Measurements from ENCODE around the gene SCUBE3.

Gene SCUBE3
- total RNA-seq = 0 to 0.24 reads per million in 2 donors

DNA sequence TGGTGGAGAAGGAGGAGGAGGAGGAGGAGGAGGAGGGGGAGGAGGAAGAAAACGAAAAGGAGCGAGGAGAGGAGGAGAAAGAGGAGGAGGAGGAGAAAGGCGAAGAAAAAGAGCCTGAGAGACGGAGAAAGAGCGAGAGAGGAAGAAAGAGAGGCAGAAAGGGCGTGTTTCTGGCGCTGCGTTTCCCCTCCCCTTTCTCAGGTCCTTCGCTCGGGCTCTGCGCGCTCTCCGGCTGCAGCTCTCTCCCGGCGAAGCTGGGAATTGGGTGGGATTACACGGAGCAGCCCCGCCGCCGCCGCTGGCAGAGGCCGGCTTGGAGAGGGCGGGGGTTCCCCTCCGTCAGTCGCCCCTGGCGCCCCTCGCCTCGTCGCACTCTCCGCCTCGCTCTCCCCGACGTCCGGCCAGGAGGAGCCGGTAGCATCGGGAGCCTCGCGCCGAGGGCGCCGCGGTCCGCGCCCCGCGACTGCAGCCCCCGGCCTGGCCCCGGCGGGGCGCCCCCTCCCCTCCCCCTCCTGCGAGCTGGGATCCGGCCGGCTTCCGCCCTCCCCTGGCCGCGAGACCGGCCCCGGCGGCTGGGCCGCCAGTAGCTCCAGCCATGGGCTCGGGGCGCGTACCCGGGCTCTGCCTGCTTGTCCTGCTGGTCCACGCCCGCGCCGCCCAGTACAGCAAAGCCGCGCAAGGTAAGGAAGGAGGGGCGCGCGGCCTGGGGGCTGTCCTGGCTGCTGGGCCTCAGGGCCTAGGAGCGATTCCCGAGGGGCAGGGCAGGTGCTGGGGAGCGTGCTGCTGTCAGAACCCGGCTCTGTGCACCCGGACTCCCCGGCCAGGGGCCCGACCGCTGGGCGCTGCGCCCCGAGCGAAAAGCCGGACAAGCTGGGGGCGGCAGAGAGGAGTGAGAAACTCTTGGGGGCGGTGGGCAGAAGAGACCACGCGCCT lies at the start of gene SCUBE3:
SCUBE3 (plus strand) TSS at position 133 of the 933 bp plus-strand sequence; CDS start at position 596, 463 bp downstream.
- DNase-seq = no peak

DNA sequence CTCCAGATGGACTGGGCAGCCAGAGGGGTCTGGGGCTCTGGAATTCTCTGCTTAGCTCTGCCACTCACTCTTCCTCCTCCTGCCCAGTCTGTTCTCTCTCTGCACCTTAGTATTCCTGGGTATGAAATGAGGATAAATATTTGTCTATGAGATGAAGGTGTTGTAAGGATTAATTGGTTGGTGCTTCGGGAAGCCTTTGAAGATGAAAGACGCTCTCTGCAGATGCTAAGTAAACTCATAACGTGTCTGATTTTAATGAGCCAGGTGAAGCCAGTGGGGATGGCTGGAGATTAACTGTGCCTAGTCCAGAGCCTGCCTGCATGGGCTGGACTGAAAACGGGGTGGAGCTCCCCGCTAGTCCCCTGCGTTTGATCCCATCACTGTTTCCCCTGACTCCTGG lies 49.5 kb upstream of the SCUBE3 start:
- DNase-seq = no peak

DNA sequence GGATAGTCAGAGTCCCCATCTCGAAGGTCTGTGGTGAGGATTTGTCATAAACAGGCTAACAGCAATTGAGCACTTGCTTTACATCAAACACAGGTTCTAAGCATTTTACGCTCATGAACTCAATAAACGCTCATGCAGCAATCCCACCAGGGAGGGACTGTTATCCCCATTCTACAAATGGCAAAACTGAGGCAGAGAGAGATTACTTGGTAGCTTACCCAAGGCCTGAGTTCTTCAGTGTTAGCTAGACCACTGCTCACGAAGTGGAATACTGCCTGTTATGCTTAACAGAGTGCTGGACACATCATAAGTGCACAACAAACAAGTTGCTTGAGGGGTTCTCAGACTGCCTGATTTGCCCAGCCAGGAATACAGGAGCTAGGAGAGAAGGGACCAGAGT lies 48.9 kb upstream of the SCUBE3 start:
- no peak for DNase-seq

DNA sequence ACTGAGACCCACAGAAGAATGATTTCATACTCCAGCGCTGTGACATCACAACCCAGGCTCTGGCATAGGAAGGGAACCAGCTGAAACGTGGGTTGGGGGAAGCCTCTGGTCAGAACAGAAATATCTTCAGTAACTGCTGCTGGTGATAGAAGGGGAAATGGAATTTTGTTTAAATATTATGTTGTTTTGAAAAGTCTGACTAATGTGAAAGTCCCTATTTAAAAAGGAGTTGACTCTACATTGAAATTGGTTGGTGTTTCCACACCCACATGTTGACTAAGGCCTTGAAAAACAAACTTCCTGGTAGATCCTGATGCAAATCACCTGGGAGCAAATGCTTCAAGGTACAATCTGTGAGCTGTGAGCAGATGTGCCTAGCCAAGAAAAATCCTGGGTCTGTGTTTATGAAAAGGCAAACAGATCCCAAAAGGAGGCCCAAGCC lies 48.1 kb upstream of the SCUBE3 start:
- DNase-seq = no peak

DNA sequence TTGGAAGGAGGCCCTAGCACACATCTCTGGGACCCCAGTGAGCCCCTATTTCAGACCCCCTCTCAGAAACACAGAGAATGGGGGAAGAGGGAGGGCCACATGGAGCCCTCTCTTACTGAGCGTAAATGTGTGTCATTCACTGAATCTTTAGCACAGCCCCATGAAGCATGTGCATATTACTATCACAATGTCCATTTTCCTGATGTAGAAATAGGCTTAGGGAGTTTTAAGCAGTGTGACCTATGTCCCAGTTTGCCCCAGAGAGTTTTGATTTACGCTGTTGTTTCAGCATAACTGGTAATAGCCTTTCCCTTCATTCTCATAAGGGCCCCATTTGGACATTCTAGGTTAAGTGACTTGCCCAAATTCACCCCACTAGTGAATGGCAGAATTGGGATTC lies 47.6 kb upstream of the SCUBE3 start:
- DNase-seq = no peak

DNA sequence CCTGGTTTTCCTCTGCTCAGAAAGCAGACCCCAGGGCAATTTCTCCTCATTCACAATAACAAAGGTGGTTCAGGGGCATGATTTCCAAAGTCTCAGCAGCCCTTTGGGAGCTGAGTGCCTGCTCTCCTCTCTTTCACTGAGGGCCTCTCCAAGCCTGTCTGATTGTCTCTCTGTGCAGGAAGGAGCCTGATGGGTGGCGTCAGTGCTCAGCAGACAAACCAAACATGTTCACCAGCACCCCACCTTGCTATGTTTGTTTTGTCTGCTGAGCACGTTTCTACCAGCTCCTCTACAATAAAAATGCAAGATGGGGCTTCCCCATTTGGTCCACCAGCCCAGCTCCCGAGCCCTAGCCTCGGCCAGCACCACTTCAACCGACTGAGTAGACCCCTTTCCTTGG lies 47.2 kb upstream of the SCUBE3 start:
- DNase-seq = no peak

DNA sequence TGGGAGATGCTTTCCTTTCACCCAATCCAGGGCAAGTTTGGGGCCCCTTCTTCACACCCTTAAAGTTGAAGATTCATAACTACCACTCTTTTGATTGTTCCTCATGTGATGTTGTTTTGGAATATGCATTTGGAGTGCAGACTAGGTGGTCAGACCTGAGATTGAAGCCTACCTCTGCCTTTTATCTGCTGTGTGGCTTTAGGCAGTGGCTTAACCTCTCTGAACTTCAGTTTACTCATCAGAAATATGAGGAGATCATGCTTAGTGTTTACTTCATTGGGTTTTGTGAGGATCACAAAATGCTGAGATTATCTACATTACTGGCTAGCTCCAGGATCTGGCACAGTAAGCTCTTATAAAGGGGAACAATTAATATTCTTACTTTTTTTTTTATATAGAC lies 46.3 kb upstream of the SCUBE3 start:
- DNase-seq = no peak

DNA sequence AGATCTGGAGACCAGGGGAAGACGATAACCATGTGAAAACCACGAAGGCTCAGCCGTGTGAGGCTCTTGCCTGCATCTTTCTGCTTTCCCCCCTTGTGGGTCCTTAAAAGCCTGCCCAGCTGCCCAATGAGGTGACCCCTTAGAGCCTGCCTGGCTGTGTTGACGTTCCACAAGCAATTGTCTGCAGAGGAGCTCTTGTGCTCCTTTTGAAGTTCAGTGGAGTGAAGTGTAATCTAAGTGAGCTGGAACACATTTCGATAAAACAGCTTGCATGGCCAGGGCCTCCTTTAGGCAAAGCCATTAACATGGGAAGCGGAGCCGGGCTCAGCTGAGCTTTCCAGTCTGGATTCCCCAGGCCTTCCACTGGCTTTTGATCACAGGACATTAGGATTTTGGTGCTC lies 45.3 kb upstream of the SCUBE3 start:
- DNase-seq = no peak

DNA sequence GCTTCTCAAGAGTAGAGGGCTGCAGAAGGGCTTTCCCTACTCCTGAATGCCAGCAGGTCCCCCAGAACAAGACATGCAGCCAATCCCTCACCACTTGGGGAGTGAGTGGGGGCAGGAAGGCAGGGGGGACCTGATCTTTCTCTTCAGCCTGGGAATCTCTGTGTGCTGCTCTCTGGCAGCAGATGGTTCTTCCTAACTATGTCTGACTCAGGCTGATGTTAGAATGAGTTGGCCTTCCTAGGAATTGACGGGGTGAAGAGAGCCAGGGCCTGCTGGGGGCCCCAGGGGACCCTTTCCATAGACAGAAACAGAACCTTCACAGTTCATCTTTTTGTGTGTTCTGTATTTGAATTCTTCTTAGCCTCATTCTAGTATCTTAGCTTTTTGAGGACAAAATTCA lies 43.6 kb upstream of the SCUBE3 start:
- no peak for DNase-seq

DNA sequence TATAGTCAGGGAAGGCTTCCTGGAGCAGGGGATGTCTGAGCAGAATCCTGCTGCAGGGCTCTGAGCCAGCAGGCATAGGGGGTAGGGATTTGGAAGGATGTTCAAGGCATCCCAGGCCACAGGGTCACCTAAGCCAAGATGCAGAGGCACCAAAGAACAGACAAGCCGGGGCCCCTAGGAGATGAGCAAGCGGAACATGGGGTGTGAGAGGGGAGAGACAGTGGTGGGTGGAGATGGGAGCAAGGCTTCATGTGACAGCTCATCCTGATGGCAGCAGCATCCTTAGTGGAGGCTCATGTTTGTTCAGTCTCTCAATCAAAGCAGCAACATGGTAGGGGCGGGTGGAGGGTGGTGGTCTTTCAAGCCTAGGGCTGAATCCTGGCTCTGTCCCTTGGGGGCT lies 42.9 kb upstream of the SCUBE3 start:
- no peak for DNase-seq

DNA sequence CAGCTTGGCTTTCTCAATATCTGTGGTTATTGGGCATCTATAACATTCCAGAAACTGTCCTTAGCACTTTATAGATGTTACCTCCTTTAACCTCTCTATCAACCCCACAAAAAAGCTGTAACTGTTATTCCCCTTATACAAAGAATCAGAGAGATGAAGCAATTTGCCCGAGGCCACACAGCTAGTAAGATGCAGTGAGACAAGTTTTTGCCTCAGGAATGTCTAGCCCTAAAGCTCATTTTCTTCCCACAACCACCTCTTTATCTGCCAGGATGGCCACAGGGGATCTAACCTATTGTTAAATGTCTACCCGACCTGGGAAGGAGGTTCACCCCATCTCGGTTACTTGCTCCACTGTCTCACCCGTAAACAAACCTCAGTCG lies 40.7 kb upstream of the SCUBE3 start:
- DNase-seq = no peak

DNA sequence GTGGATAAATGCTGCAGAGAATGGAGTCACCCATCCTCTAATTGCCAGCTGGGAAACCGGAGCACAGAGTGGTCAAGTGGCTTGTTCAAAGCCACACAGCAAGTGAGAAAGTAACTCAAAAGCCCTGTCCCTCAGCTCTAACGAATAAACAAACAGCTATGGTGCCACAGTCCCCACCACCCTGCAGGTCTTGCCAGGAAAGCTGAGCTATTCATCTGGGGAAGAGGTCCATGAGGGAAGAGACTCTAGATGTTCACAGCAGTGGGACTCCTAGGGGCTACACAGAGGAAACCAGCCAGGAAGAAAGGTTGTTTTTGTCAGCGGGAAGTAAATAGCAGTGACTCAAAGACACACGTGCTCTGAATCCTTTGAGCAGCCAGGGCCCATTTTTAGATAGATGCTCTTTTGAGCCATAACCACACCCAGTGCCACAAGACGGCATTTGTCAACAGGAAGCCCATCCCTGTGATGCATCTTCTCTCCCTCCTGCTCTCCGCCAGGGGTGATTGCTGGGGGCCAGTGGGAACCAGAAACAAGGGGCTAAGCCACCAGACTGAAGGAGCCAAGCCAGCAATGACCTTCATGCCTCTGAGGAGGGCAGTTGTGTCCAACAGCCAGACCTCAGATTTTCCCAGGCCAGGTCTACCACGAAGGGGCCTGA lies 40.2 kb upstream of the SCUBE3 start:
- DNase-seq = no peak

DNA sequence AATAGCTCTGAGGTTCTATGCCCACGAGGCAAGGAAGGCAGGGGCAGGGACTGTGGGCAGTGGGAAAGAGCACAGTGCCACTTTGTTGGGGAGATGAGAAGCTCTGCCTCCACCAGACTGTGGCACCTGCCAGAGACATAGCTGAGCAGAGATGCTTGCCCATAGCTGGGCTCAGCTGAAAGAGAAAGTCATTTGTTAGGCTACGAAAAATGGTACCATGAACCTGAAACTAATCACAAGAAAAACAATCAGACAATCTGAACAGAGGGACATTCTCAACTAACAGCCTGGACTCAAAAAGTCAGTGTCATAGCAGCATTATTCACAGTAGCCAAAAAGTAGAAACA lies 39.7 kb upstream of the SCUBE3 start:
- DNase-seq = no peak

DNA sequence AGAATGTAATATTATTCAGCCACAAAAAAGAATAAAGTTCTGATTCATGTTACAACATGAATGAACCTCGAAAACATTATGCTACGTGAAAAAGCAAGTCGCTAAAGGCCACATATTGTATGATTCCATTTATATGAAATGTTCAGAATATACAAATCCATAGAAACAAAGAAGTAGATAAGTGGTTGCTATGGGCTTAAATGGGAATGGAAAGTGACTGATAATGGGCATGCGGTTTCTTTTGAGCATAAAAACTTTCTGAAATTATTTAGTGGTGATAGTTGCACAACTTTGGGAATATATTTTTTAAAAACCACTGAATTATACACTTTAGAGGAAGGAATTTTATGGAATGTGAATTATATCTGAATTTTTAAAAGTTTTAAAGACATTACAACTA lies 39.3 kb upstream of the SCUBE3 start:
- DNase-seq = no peak

DNA sequence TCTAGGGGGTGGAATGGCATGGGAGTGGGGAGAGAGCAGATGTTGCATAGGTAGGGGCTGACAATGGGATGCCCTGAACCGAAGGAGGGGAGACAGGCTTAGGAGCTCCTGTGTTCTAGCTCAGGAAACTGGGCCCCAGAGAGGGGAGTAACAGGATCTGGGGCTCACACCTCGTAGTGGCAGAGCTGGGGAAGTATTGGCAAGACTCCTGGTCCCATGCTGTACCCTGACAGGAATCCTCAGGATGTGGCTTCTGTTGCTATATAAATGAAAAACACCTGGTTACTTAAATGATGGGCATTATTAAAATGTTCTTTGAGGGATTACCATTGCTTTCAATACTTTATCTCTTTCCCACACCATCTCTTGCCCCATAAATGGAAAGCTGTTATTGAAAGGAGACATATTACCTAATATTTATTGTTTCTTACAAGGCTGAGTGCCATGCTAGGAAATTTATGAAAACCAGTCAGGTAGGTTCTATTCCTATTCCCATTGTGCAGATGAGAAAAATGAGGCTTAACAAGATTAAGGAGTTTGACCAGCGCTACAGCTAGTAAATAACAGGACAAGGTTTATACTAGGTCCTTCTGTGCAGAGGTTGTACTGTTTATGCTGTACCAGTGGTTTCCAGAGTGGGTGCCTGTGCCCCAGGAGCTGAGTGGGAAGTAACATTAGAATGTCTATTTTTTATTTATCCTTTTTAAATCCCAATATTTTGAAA lies 37.3 kb upstream of the SCUBE3 start:
- no peak for DNase-seq

DNA sequence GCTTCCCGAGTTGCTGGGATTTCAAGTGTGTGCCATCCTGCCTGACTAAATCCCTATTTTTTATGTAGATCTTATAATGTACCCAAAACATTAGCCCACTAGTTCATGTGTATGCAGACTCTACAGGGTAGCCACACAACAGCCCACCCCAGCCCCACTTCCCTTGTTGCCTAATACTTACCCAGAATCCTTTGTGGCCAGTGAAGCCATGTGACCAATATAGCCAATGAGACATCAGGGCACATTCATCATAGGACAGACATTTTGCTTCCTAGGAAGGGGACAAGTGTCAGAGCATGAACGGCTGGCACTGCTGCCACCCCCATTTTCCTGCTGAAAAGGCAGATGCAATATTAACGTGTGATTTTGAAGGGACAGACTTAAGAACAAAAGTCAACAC lies 36.6 kb upstream of the SCUBE3 start:
- DNase-seq = no peak

DNA sequence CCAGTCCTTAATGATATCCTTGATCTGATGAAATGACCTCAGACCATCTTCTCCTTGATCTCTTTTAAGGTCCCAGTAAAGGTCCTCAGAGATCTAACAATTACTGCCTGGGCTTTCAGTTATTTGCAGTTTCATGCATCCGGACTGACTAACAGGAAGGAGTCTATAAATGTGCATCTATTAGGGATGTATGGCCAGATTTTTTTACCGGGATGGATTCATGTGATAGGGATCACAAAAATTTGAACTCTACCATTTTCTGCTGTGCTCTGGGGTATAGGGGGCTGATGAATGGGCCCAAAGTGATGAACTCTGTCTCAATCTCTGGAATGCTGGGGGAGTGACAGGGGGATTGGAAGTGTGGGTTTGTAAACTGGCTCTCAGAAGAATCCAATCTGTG lies 36.2 kb upstream of the SCUBE3 start:
- DNase-seq = no peak

DNA sequence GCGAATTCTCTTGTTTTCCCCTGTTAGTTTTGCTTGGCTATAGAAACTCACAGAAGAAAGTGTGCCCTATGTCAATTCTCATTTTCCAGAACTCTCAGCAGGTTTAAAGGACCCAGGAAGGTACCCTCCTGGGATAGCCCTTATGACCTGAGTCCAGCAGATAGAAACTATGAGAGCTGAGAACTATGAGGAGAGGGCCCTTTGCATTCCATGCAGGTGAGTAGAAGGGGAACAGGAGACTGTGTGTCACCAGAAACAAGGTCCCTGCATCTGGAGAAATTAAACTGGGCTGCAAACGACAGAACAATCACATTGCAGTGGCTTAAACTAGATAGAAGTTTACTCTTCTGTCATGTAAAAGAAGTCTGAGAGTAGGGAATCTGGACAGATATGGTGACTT lies 35.7 kb upstream of the SCUBE3 start:
- DNase-seq = no peak

DNA sequence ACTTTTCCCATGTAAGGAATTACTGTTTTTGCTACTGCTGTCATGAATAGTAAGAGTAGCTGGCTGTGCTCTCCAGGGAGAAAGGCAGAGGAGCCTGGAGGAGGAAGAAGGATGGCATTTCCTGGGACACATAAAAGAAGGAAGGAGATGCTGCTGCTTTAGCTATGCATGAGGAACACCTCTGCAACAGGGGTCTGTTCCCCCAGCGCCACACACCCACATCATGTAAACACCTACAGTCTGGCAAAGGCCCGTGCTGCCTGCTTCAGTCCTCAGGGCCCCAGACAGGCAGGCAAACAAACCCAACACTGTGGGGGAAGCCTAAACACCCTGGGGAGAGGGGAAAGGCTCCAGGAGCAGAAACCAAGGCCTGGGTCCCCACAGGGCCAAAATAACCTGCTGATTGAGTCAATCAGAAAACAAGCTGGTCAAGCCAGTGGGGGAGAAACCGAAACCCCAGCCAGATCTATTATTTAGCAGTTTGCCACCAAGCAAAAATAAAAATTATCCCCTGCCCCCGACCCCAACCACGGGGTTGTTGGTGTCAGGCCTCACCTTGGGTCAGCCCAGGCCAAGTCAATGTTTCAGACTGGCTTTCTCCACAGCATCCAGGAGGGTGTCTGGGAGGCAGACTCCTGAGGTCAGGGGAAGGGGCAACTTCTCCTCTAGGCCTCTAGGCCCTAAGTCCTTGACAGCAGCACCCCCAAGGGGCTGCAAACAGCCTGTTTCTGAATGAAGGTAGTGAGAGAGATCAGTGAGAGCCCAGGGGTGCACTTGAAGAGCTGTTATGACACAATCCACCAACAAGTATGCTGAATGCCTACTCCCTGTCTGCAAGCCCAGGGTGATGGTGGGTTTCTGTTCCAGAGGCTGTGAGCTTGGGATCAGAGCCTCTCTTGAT lies 34.6 kb upstream of the SCUBE3 start:
- DNase-seq = no peak

DNA sequence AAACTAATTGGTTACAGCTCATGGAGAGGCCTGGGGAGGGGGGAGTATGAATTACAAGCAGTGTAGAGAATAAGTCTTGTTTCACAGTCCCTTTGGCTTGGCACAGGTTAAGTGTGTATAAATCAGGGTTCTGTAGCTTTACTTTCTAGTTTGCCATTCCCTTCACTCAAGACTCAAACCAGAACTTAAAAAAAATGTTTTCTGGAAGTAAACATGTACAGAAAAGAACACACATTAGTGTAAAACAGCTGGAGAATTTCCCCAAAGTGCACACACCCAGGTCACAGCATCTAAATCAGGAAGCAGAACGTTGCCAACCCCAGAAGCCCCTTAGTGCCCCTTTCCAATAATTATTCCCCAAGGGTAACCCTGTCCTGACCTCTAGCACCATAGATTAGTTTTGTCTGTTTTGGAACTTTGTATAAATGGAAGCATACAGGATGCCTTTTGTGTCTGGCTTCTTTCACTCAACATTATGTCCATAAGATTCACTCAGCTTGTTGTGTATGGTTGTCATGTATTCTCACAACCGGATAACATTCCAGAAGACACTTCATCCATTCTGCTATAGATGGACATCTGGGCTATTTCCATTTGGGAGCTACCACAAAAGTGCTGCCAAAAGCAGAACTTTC lies 33.7 kb upstream of the SCUBE3 start:
- no peak for DNase-seq

DNA sequence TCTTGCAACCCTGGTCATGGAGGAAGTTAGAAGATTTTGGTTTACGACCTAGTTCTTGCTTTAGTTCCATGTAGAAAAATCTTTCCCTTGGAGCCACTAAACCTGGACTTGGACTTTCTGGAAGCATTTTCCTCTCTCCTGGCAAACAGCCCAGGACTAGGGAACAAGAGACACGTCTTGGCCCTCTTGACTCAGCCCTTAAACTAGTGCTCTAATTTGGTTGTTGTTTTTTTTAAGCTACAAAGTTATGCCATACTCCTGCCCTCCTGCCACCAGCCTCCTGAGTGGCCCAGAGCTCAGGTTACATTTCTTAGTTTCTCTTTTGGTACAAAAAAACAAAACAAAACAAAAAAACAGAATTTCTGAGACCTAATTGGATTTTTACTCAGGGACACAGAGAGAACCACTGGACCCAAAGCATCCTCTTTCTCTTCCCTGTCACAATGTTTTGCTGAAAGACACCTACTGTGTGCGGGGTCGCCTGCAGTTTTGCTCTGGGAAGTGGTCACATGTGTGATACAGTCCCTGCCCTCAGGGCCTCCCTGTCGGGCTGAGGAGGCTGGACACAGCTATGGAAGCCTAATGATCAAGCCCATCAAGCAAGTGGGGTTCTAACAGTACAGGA lies 32.3 kb upstream of the SCUBE3 start:
- no peak for DNase-seq
